ENCODE results near the gene KRT84. TPM values are rescaled to one million over a fixed set of nuclear protein-coding genes. Genes with fewer than 3 reads are reported as not detected.

Gene KRT84
- not detected for polyA plus RNA-seq (ENCODE audit: insufficient read length in 3 of 3)
- long read RNA-seq, donor 1 = 0 reads
- long read RNA-seq, donor 2 = 0 reads
- long read RNA-seq, donor 3 = 0 reads
- long read RNA-seq, donor 4 = 0 reads
- long read RNA-seq, donor 5 = 0 reads
- long read RNA-seq, donor 6 = 0 reads
- long read RNA-seq, donor 7 = 0 reads
- long read RNA-seq, donor 8 = 0 reads
- long read RNA-seq, donor 9 = 0 reads
- long read RNA-seq, donor 10 = 0 reads
- long read RNA-seq, donor 11 = 0 reads
- long read RNA-seq, donor 12 = 0 reads
- long read RNA-seq, donor 13 = 0 reads
- long read RNA-seq, donor 14 = 0 reads
- long read RNA-seq, donor 15 = 0 reads
- long read RNA-seq, donor 16 = 0 reads

- DNase-seq (ENCODE audit: extremely low read depth in 1 of 11, low read depth in 9 of 11, low spot score in 4 of 11) = no peak
Observed at GRCh38 chr12:52385226-52385702, at the start of gene KRT84. Gene KRT84, minus strand, starts transcription at chr12:52385652. Its CDS starts 67 bp downstream, at chr12:52385585.

- DNase-seq (ENCODE audit: extremely low read depth in 1 of 11, low read depth in 9 of 11, low spot score in 4 of 11) = no peak
Observed at GRCh38 chr12:52434760-52435530, 49.5 kb upstream of the KRT84 start.

- DNase-seq (ENCODE audit: extremely low read depth in 1 of 11, low read depth in 9 of 11, low spot score in 4 of 11) = no peak
Observed at GRCh38 chr12:52434081-52434733, 48.8 kb upstream of the KRT84 start, which contains the start of gene KRT75. Gene KRT75, minus strand, starts transcription at chr12:52434371. Its CDS starts 67 bp downstream, at chr12:52434304.

GRCh38 chr12:52433501-52434080 is 48.1 kb upstream of the KRT84 start:
- no peak for DNase-seq (ENCODE audit: extremely low read depth in 1 of 11, low read depth in 9 of 11, low spot score in 4 of 11)

- DNase-seq (ENCODE audit: extremely low read depth in 1 of 11, low read depth in 9 of 11, low spot score in 4 of 11) = no peak
Observed at GRCh38 chr12:52432559-52433207, 47.2 kb upstream of the KRT84 start.

GRCh38 chr12:52428121-52428520 is 42.7 kb upstream of the KRT84 start:
- no peak for DNase-seq (ENCODE audit: extremely low read depth in 1 of 11, low read depth in 9 of 11, low spot score in 4 of 11)

GRCh38 chr12:52427083-52427482 is 41.6 kb upstream of the KRT84 start:
- no peak for DNase-seq (ENCODE audit: extremely low read depth in 1 of 11, low read depth in 9 of 11, low spot score in 4 of 11)

- no peak for DNase-seq (ENCODE audit: extremely low read depth in 1 of 11, low read depth in 9 of 11, low spot score in 4 of 11)
Observed at GRCh38 chr12:52426034-52426433, 40.6 kb upstream of the KRT84 start.

- no peak for DNase-seq (ENCODE audit: extremely low read depth in 1 of 11, low read depth in 9 of 11, low spot score in 4 of 11)
Observed at GRCh38 chr12:52425466-52425865, 40.0 kb upstream of the KRT84 start.

GRCh38 chr12:52423661-52424500 is 38.4 kb upstream of the KRT84 start:
- no peak for DNase-seq (ENCODE audit: extremely low read depth in 1 of 11, low read depth in 9 of 11, low spot score in 4 of 11)

- no peak for DNase-seq (ENCODE audit: extremely low read depth in 1 of 11, low read depth in 9 of 11, low spot score in 4 of 11)
Observed at GRCh38 chr12:52423035-52423434, 37.6 kb upstream of the KRT84 start.

- DNase-seq (ENCODE audit: extremely low read depth in 1 of 11, low read depth in 9 of 11, low spot score in 4 of 11) = no peak
Observed at GRCh38 chr12:52419656-52420055, 34.2 kb upstream of the KRT84 start.

GRCh38 chr12:52418576-52419110 is 33.2 kb upstream of the KRT84 start:
- DNase-seq (ENCODE audit: extremely low read depth in 1 of 11, low read depth in 9 of 11, low spot score in 4 of 11) = no peak

GRCh38 chr12:52417740-52418139 is 32.3 kb upstream of the KRT84 start:
- DNase-seq (ENCODE audit: extremely low read depth in 1 of 11, low read depth in 9 of 11, low spot score in 4 of 11) = no peak

GRCh38 chr12:52416795-52417194 is 31.3 kb upstream of the KRT84 start:
- no peak for DNase-seq (ENCODE audit: extremely low read depth in 1 of 11, low read depth in 9 of 11, low spot score in 4 of 11)

- DNase-seq (ENCODE audit: extremely low read depth in 1 of 11, low read depth in 9 of 11, low spot score in 4 of 11) = peak; percentile 22 to 74 (median 47)
Observed at GRCh38 chr12:52415870-52416750, 30.7 kb upstream of the KRT84 start.

GRCh38 chr12:52414936-52415335 is 29.5 kb upstream of the KRT84 start:
- DNase-seq (ENCODE audit: extremely low read depth in 1 of 11, low read depth in 9 of 11, low spot score in 4 of 11) = no peak
